ENCODE data around the gene STARD9.
"Not testable (repeated sequence)": the region's sequence is repeated elsewhere in the genome, so short reads cannot be mapped to it uniquely, and the experiment has no call there.

Gene STARD9

DNA sequence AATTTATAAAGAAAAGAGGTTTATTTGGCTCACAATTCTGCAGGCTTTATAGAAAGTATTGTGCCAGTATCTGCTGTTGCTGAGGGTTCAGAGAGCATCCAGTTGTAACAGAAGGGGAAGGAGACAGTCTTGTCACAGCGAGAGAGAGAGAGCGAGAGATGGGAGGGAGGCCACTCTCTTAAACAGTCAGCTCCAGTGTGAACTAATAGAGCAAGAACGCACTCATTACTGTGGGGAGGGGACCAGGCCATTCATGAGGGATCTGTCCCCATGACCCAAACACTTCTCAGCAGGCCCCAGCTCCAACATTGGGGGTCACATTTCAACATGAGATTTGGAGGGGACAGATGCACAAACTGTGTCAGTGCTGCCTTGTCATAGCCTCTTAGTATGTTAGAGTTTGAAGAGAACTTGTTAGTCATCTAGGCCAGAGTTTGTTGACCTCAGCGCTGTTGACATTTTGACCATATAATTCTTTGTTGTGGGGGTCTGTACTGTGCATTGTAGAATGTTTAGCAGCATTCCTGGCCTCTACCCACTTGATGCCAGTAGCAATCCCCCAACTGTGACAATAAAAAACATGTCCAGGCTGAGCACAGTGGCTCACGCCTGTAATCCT, 15.3 kb downstream of the STARD9 start:
- no peak for DNase-seq (ENCODE audit: low read depth in 3 of 3)

DNA sequence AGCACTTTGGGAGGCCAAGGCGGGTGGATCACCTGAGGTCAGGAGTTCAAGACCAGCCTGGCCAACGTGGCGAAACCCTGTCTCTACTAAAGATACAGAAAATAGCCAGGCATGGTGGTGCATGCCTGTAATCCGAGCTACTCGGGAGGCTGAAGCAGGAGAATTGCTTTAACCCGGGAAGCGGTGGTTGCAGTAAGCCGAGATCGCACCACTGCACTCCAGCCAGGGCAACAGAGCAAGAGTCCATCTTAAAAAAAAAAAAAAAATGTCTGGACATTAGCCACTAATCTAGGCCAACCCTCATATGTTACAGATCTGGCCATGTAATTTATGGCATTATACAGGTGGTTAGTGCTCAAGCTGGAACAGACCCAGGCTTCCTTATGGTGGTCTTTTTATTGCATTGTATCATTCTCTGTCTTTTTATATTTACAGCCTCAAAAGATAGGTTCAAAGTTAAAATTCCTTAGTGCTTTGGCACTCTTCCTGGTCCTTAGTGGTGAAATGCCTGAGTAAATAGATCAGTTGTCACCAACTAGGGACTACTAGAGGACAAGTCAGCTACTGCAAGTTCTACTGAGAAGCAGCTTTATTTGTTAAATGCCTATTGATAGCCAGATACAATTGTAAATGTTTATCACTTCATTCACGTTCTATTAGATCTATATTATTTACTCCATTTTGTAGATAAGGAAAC, 16.0 kb downstream of the STARD9 start:
- DNase-seq (ENCODE audit: low read depth in 3 of 3) = no peak

DNA sequence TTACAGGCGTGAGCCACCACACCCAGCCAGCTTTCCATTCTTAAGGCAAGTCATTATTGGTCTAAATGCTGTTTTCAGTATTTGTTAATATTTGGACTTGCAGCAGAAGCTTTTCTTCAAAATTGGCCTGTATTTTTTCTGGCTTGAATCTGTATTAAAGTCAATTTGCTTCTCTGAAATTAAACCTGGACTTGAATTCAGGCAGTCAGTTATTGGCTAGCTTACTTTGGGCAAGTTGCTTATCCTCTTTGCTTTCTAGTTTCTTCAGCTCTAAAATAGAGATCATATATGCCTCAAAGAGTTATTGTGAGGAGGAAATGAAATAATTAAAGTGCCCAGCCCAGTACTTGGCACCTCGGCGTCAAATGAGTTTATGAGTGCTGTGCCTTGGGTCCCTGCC, 17.3 kb downstream of the STARD9 start:
- DNase-seq (ENCODE audit: low read depth in 3 of 3) = no peak

DNA sequence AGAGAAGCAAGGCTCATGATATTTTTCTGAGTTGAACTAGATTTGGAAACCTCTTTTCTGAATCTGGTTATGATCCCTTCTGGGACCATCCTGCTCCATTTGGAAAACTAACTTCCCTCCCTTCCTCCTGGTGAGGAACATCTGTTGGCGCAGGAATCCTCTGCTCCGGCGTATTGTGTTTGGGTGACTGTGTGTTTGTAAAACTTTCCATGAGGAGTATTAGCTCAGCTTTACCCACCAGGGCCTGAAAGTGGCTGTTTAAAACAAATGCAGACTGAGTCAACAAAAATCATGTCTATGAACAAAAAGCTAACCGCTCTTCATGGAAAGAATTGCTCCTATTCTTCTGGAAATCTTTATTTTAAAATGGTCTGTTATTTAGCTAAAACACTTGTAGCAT, 17.7 kb downstream of the STARD9 start:
- DNase-seq (ENCODE audit: low read depth in 3 of 3) = no peak

DNA sequence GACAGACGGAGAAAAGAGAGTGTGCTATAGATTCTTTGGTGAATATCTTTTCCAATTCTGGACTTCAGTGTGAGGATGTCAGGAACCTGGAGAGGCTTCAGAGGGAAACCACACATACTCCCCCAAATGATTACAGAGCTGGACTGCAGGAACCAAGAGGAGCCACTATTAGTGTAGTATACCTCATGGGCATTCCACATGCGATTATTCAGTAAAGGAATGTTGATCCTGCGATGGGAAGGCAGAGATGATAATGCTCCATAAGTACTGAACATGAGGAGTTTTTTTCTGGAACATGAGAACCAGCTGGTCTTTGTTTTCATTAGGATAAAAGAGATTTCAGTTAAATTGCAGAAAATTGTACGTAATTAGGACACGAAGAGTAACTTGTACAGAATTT, 18.7 kb downstream of the STARD9 start:
- DNase-seq (ENCODE audit: low read depth in 3 of 3) = no peak

DNA sequence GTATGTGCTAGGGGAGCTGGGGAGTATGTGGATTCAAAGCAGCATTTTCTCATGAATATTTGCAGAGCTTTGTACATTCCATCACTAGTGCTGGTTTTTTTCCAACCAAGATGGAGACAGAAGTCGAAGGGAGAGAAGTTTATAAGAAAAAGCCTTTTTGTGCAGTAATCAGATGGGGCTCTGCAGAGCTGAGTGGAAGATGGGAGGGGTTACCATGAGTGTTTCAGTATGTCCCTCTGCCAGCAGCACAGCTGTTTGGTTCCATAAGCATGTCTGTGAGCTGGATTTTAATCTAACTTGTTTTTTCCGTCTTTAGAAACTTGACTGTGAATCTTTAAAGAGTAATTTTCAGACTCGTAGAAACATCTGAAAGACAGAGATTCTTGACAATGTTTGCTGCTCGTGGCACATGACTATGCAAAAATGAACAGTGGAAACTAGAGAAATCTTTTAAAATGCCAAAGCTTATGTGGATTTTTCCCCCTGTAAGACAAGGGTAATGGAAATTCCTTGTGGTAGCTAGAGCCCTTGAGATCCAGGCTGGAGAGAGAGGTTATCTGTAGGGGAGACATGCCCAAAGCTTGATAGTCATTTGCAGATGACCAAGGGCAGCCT, 20.3 kb downstream of the STARD9 start:
- DNase-seq (ENCODE audit: low read depth in 3 of 3) = no peak

DNA sequence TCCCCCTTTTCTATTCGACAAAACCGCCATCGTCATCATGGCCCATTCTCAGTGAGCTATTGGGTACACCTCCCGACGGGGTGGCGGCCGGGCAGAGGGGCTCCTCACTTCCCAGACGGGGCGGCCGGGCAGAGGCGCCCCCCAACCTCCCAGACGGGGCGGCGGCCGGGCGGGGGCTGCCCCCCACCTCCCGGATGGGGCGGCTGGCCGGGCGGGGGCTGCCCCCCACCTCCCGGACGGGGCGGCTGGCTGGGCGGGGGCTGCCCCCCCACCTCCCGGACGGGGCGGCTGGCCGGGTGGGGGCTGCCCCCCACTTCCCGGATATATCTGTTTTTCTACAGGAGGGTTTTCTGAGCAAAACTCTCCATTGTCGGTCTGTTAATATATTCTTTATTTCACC, 25.9 kb downstream of the STARD9 start:
- DNase-seq (ENCODE audit: low read depth in 3 of 3) = not testable (repeated sequence)

DNA sequence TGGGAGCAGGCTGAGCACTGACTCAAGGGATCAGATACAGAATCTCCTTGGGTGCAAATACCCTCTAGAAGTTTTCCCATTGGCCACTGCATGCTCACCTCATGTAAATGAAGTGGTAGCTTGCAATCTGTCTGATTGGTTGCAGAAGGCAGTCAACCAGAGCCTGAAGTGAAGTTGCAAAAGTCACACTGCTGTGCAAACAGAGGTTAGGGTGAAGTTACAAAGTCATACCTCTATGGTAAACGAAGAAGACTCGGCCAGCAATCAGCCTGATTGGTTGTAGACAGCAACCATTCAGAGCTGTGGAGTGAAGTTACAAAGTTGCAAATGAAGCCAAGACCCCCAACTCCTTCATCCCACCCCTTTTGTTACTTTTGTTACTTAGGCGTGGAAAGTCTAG, 27.1 kb downstream of the STARD9 start:
- no peak for DNase-seq (ENCODE audit: low read depth in 3 of 3)

DNA sequence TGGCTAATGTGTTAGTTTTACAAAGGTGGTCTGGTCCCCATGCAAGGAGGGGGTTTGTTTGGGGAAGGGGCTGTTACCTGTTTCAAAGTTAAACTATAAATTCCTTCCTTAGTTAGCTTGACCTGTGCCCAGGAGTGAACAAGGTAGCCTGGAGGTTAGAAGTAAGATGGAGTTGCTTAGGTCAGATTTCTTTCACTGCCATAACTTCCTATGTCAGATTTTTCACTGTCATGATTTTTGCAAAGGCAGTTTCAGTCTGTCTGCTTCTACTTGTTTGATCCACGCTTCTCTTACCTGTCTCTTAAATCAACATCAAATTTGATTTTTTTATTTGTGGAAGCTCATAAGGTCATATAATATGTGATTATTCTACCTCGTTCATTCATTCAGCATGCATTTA, 28.6 kb downstream of the STARD9 start:
- no peak for DNase-seq (ENCODE audit: low read depth in 3 of 3)

DNA sequence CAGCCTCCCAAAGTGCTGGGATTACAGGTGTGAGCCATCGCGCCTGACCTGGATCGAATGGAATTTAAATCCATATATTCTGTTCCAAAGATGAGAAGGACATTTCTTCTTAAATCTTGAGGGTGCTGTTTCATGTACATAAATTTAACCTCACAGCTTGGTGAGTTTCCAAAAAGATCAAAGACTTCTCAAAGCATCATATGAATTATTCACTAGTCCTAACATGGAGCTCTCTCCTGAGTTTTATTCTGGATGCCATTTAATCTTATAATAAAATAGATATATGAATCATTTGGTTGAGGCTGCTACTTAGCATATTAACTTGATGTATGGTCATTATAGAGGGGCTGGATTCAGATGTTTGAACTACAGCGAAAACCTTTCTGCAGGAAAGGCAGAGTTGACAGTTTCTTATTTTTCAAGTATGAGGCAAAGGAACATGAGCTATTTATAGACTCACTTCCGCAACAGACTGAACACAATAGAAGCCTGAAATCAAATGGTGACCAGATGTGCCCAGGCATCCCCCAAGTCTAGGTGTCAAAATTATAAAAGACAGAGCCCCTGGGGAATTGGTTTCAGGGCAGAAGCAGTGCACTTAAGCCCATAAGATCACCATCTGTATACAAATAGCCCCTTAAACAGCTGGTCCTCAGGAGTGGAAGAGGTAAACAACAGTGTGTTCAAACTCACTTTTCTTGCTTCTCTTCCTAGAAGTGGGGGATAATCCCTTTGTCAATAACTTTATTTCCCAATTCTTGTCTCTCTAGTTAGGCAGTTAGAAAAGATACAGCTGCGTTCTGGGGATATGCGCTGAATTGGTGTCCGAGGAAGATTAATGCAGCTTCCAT, 29.7 kb downstream of the STARD9 start:
- DNase-seq (ENCODE audit: low read depth in 3 of 3) = no peak

DNA sequence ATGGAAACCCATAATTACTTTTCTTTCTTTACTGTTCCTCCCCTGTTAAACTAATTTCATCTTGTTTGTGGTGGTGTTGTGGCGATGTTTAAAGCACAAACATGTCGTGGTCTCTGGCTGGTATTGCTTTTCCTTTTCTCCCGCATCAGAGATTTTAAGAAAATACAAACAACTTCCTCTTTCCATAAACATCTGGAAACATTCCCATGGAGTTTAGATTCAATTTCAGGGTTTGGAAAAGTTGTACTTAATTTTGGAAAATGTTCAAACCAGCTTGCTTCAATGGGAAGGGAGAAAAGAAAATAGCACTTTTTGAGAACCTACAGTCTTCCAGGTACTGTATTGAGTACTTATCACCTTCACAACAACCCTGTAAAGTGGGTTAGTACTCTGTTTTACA, 30.4 kb downstream of the STARD9 start:
- DNase-seq (ENCODE audit: low read depth in 3 of 3) = no peak

DNA sequence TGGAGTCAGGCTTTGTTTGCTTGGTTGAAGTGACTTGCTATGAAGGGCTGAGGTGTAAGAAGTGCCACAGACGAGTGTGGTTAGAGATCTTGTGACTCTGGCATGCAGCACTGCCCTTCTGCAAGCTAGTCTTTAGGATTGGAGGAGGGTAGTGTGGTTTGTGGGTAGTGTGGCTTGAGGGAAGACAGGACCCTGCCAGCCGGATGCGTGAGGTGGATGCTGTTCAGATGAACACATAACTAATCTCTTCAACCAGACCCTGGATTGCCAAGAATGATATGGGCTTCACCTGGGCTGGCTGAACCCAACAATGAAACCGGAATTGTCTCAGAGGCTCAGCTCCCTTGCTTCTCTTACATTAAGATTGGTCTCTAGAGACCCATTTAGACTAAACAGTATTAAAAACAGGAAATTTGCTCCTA, 32.7 kb downstream of the STARD9 start:
- DNase-seq (ENCODE audit: low read depth in 3 of 3) = no peak

DNA sequence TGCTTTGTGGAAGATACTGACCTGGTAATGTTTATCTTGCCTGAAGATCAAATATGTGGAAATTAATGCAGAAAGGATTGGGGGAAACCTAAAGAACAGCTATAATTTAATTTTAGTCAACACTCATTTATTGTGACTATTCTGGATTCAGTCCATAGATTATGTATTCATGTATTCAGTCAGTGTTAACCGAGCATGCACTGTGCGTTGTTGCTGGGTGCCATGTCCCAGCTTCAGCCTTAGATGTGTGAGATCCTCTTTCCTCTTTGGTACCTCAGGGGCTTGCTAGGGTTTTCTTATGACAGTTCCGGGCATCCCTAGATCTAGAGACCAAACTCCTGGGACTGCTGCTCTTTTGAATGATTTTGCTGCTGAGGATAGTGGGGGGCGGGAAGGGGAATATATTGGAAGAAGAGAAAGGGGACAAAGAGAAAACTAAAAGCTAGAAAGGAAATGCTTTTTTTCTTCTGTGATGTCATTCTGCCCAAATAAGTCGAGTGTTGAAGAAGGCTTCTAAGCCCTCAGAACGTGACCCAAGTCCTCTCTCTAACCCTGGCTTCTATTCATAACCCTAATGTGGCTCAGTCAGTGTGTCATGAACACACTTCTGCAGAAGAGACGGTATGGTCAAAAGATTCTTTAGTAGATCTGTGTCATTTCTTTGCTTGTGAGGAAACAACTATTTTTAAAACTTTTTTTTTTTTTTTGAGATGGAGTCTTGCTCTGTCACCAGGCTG, 33.5 kb downstream of the STARD9 start:
- no peak for DNase-seq (ENCODE audit: low read depth in 3 of 3)

DNA sequence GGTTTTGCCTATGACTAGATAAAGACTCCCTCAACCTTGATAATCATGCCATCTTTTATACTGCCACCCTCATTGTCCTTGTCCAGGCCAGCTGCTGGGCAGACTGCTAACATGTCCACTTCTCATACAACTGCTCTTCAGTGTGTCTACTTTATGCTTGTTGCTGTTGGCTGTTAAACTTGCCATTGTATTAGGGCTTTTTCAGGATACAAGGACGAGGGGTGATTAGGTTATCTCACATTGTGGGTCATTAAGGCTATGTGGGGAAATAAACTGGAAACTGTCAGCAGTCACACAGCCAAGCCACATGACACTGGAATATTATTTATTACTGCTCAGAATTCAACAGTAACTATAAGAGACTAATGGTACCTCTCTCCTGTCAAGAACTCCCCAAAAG, 36.1 kb downstream of the STARD9 start:
- DNase-seq (ENCODE audit: low read depth in 3 of 3) = no peak

DNA sequence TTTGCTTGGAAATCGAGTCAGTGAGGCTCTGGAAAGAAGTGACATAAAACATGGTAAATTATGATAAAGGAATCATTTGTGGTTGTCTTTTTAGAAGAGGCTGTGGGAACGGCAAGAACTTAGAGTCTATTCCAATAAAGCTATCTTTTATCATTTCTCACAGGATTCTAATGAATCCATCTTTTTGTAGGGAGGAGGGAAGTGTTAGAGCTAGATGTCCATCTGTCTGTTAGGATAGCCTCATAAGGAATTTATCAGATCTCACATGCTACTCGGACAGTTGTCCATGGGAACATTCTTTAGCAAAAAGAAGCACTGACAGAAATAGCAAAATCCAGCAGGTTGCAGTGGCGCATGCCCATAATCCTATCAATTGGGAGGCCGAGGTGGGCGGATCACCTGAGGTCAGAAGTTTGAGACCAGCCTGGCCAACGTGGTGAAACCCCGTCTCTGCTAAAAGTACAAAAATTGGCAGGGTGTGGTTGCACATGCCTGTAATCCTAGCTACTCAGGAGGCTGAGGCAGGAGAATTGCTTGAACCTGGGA, 37.0 kb downstream of the STARD9 start:
- DNase-seq (ENCODE audit: low read depth in 3 of 3) = no peak

DNA sequence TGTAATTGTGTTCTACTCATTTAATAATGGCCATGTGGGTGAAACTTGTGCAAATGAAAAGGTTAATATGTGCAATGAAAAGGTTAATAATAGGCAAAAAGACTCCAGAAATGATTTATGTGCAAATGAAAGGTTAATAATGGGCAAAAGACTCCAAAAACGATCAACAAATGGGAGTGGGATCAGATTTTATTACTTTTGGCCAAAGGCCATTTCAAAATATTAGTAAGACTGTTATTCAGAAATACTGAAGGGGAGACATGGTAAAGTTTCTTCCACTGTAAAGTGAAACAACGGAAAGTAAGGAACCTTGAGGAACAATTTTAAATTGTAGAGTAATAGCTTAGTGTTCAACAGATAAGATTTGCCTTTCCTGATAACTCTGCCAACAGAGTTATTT, 40.7 kb downstream of the STARD9 start:
- DNase-seq (ENCODE audit: low read depth in 3 of 3) = no peak

DNA sequence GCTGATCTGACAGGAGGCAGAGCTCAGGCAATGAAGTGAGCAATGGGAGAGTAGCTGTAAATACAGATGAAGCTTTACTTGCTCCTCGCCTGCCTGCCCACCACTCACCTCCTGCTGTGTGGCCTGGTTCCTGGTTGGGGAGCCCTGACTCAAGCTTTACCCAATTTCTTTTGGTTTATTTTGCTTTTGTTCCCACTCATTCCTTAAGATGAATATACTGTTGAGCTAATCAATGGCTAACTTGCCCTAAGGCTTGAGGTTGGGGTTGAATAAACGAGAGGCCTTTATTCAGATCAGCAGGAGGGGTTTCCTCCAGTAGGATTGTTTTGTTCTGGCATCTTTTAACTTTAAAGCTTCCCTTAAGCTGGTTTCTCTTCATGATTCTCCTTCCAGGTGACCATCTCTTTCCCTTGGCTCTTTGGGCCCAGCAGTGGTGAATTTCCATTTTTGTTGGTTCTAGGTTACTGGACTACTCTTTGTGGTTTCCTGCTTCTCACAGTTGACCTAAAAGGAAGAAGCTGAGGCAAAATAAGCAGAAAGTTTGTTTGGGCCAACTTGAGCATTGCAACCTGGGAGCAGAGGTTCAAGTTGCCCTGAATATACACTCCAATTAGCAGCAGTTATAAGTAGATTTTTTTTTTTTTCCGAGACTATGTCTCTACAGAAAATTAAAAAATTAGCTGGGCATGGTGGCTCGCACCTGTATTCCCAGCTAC, 44.4 kb downstream of the STARD9 start:
- DNase-seq (ENCODE audit: low read depth in 3 of 3) = no peak

DNA sequence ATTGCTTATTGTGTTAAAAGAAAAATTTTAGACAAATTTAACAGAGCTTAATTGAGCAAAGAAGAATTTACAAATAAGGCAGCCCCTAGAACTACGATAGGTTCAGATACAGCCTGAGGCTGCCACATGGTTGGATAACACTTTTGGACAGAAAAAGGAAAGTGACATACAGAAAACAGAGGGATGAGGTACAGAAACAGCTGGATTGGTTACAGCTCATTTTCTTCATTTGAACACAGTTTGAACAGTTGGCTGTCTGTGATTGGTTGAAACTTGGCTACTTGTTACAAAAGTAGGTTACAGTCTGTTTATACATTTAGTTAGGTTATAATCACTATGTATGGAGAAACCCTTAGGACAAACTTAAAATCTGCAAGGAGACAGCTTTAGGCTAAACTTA, 46.0 kb downstream of the STARD9 start:
- DNase-seq (ENCODE audit: low read depth in 3 of 3) = no peak

DNA sequence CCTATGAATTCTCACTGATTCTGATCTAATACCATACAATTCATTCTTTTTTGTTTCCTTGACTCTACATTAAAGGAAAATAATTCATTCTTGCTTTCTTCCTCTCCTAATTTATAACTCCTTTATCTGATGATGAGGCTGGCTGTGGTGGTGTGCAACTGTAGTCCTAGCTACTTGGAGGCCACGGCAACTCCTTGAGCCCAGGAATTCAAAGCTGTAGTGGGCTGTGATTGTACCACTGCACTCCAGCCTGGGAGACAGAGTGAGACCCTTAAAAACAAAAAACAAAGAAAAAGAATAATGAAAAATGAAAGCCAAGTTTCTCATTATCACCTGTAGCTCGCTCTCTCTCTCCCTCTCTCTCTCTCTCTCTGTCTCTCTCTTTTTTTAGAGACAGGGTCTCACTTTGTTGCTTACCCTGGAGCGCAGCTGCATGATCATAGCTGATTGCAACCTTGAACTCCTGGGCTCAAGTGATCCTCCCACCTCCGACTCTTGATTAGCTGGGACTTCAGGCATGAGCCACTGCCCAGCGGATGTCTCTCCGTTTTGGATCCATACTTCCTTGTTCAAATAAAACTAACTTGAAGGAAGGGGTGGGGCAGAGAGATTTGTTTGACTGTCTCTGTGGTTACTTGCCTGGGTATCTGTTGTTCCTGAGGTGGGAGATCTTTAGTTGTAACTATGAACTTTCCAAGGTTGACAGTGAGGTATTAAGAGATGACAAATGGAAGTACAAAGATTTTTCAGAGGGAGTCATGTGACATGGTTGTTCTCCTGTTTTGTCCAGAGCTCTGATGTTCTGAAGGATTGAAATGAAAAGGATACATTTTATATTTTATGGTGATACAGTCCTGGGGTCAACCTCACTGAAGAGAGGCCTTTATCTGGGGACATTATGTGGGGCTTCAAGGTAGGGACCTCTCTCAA, 46.9 kb downstream of the STARD9 start:
- DNase-seq (ENCODE audit: low read depth in 3 of 3) = no peak

DNA sequence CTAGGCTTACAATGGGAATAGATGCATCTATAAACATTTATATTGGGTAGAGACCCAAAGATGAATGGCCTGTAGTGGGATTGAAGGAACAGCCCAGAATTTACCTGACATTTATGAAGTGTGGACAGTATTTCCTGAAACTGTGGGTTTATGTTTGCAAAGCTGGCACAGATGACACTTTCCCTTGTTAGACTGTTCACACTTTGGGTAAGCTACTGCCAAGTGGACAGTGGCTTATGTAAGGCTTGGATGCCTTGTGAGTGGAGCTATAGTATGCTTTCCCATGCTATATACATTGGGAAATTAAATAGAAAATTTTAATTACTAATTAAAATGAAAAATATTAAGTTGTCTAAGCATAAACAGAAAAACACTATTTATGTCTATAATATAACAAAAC, 48.5 kb downstream of the STARD9 start:
- DNase-seq (ENCODE audit: low read depth in 3 of 3) = no peak
